ENCODE results near the gene TMEFF1.

Gene TMEFF1

DNA sequence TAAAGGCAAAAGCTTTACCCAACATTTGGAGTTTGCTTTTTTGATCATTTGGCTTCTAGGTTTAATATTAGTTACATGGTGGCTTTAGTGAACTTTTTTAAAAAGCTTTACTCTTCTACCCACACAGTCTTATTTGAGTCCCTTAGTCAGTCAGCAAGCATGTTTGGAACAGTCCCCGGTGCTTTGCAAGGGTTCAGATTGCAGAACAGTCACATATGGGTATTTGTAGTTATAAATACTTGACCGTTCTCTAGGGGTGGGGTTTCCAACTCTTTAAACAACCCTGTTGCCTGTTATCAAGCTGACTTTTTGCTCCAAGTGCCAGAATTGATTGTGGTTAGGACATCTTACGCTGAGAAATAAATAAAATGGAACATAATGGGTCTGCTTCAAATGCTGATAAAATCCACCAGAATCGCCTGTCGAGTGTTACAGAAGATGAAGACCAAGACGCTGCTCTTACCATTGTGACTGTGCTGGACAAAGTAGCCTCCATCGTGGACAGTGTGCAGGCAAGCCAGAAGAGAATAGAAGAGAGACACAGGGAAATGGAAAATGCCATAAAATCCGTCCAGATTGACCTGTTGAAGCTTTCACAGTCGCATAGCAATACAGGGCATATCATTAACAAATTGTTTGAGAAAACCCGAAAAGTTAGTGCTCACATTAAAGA lies 105.0 kb downstream of the TMEFF1 start, which contains the start of gene CAVIN4:
Gene CAVIN4 (plus strand): TSS at position 304 of the 673 bp plus-strand sequence. CDS start 65 bp downstream, at position 369.
- DNase-seq (ENCODE audit: low read depth) = no peak

DNA sequence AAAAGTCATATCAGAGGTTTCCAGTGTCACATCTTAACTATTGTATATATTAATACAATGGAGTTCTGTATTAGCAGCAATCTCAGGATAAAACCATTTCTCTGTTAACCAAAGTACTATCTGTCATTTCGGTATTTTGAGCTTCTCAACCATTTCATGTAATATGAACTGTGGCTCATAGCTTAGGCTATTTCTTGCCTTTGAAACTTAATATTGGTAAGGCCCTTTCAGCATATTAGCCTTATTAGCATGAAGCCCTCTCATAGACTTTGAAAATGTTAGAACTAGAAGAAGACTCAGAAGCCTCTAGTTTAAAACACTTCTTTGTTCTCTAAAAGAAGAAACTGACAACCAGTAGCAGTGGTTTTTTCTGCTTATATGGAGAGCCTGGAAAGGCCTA lies 105.7 kb downstream of the TMEFF1 start:
- DNase-seq (ENCODE audit: low read depth) = no peak

DNA sequence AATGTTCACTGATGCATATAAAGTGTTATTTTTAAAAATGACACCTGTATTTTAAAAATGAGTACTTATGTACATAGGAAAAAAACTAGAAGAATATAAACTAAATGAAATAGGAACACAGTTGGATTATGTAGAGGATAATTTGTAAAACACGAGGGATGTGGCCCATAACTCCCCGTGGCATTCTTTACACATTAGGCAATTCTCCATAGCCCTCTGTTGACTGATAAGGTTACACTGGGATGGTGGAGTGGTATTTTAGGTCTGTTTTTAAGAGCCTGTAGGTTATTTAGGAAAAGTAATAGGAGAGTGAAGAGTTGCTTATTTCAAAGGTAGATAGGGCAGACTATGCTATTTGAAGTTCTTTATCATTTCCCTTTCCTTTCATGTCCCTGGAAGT lies 106.7 kb downstream of the TMEFF1 start:
- no peak for DNase-seq (ENCODE audit: low read depth)

DNA sequence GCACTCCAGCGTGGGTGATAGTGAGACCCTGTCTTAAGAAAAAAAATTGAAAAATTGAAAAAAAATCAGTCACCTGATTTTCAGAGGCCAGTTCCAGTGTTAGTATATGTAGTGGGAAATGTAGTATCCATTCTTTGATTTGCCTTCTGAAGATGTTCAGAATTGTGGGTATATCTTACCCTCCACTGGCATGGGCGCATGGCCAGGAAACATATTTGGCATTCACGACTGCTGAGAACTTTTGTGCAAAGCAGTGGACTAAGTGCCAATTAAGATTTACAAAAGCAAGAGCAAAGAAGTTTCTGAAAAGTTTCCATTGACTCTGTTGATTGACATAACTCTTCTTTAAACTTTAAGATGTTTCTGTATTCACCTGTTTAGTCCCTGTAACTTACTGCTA lies 107.3 kb downstream of the TMEFF1 start:
- DNase-seq (ENCODE audit: low read depth) = no peak

DNA sequence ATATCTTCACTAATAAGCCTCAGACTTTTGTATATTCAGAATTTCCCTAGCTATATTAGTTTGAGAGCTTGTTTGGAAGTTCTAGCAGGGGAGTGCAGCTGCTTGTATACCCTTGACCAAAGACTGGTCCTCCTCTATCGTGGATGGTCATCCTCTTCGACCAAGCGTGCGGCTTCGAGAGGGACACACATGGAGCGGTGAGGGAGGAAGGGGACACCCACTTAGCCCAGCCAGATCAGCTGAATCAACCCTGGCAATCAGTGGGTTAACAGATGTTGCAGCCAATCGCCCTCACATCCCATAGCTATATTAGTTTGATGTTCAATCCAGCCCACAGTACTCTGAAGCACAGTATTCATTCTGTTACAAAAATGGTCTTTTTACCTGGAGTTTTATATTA lies 108.1 kb downstream of the TMEFF1 start:
- DNase-seq (ENCODE audit: low read depth) = no peak

DNA sequence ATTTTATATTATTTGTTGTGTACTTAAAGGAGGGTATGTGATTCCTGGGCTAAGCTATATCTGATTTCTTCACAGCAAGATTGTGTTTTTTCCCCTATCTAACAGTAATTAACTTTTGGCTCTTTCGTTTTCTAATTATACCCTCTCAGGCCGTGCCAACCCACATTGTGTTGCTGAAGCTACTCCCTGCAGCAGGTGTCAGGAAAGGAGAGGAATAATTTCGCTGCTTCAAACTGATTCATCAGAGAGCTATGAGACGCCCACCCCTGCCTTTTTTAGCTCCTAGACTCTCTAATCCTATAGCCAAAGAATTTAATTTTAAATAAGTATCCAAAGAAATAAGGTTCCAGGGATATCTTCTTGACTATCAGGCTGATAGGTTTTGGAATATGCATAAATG lies 108.7 kb downstream of the TMEFF1 start:
- DNase-seq (ENCODE audit: low read depth) = no peak

DNA sequence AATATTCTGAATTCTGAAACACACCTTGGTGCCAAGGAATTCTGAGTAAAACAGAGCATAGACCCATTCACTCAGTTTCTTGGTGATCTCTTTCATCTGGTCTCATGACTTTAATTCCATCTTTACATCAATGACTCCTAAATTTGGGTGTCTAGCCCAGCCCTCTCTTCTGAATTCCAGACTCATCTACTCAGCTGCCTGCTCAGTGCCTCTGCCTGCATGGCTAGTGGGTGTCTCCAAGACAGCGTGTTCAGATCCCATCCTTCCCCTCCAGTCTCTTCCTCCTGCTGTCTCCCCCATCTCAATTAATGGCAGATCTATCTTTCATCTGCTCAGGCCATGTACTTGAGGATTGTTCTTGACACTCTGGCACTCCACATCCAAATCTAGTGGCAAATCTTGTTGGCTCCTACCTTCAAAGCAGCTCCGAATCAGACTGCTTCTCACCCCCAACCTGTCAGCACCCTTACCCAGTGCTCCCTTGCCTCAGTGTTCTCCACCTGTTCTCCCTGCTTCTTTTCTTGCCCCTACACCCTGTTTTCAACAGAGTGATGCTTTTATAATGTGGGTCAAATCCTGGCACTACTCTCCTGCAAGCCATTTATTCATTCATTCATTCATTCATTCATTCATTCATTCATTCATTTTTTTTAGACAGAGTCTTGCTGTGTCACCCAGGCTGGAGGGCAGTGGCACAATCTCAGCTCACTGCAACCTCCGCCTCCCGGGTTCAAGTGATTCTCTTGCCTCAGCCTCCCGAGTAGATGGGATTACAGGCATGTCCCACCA lies 110.3 kb downstream of the TMEFF1 start:
- DNase-seq (ENCODE audit: low read depth) = no peak

DNA sequence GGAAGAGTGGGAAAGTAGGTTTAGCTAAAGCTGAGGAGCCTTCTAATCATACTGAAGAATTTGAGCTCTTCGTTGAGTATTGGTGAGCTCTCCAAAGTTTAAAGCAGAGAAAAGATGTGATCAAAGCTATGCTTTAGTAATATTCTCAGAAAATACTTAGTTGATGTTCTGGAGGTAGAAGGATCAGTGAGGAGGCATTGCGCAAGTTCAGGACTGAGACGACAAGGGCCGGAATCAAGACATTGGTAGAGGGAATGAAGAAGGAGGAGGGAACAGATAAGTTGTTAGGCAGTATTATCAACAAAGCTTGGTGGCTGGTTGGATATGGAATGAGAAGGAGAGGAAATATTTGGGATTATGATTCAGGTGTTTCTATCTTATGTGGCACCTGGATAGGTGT lies 112.0 kb downstream of the TMEFF1 start:
- DNase-seq (ENCODE audit: low read depth) = no peak

DNA sequence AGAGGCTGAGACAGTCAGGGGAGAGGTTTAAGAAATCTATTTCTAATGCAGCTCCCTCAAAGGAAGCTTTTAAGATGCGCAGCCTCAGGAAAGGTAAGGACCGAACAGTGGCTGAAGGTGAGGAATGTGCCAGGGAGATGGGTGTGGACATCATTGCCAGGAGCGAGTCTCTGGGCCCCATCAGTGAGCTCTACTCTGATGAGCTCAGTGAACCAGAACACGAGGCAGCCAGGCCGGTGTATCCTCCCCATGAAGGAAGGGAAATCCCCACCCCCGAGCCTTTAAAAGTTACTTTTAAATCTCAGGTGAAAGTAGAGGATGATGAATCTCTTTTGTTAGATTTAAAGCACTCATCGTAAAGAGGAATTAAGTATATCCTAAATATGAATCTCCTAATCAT lies 113.1 kb downstream of the TMEFF1 start:
- DNase-seq (ENCODE audit: low read depth) = no peak

DNA sequence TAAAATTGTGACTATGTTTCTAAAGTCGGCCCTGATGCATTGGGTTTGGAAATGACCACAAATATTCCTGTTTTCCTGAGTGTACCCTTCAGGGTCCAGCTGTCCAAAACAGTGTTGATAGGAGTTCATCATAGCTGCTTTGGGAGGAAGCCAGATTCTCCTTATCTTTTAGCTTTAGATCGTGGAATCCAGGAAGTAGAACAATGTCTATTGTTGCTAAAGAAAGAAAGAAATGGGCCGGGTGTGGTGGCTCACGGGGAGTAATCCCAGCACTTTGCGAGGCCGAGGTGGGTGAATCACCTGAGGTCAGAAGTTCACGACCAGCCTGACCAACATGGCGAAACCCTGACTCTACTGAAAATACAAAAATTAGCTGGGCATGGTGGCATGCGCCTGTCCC lies 114.4 kb downstream of the TMEFF1 start:
- no peak for DNase-seq (ENCODE audit: low read depth)

DNA sequence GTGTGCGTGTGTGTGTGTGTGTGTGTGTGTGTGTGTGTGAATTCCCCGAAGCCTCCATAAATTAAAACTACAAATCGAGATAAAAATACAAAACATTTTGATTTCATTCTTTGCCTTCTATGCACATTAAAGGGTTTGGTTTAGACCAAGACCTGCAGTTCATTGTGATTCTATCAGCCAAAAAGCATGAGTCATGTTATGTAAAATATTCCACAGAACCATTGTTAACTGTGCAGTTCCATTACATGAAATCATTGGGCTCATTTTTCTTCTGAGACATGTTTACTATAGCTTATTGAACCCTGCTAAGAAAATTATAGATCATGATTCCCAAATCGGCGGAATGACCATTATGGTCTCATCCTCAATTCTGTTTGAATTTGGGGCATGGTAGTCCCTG lies 116.6 kb downstream of the TMEFF1 start:
- no peak for DNase-seq (ENCODE audit: low read depth)

DNA sequence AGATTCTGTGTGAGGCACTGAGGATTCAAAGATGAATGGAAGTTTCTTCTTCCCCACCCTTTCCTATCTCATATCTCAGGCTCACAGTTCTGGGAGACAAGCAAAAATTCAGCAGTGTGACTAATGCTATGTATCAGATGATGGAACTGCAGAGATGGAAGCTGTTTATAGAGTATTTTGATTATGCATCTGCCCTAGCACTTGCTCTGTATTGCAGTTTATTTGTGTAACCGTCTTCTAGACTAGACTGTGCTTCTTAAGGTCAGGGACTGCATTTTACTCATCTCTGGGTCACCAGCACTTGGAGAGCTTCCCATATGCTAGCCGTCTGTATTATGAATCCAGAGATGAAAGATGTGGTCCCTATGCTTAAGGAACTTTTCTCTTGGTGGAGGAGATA lies 117.5 kb downstream of the TMEFF1 start:
- DNase-seq (ENCODE audit: low read depth) = no peak

DNA sequence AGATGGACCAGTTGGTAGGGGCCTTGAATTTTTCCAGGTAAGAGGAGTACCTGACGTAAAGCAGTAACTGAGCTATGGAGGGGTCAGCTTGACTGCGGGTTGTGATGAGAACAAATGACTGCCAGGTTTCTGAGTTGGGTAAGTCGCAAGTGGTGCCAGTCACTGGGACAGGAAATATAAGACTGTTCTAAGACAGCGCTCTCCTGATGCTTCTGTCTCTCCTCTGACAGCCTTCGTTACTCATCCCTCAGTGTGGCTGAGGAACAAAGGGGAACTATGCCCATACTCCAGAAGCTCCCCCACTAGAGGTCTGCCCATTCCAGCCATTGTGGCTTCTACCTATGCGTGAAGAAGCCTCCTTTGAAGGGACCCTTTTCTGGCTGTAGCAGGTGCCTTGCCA lies 118.2 kb downstream of the TMEFF1 start:
- DNase-seq (ENCODE audit: low read depth) = no peak

DNA sequence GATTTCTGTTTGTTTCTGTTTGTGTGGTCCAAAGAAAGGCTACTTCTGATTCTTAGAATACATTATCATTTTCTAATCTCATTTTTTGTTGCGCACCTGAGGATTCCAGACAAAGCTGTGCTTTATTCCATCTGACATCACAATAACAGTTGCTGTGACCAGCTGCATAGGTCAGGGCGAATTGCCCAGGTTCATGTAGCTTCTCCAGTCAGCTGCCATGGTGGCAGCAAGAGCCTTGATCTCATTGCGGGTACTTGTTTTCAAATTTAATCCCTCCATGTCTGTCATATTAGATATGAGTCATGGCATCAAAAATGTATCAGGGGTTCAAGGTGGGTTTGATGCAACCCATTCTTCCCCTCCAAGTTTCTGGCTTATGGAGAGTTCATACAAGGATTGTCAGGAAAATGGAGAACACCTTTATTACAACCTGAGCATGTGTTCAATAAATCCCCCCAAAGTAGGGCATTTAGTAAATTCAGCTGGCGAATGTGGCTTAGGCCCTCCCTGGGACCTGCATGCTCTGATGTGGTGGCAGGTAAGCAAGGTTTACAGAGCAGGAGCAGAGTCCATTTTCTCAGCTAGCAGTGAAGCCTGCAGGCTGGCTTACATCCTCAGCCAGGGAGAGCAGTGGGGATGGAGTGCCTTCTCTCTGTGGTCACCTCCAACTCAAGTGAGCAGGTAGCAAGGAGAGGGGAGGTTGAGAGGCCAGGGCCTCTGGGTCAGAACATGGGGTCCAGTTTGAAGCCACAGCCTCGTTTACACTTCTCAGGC lies 118.9 kb downstream of the TMEFF1 start:
- DNase-seq (ENCODE audit: low read depth) = no peak

DNA sequence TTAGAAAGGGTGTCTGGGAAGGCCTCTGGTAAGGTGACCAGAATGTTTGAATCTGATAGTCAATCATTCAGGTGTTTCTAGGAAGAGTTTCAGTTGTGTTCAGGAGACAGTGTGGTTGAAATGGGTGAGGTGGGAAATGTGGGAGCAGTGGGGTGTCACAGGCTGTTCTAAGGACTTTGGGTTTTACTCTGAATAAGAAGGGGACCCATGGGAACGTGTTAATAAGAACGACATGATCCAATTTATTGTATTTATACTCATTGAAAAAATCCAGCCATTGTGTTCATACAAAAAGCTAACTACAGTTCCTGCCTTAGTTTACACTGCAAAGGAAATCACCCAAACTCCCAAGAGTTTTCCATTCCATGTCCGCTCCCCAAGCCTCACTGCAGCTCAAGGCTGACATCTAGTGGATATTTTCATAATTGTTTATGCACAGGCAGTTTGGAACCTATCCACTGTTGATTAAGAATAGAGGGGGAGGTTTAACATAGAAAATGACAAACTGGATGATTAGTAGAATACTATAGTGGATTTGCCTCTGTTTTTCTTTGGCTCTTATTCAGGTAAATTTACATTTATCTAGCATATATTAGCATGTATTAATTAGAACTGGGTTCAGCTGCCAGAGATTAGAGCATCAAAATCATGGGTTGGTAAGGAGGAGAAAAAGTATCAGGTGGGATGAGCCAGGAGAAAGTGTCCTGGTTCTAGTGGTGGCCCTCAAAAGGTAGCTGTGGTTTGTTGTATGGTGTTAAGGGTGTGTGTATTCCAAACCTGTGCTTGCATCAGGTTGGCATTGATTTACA lies 122.6 kb downstream of the TMEFF1 start:
- DNase-seq (ENCODE audit: low read depth) = no peak

DNA sequence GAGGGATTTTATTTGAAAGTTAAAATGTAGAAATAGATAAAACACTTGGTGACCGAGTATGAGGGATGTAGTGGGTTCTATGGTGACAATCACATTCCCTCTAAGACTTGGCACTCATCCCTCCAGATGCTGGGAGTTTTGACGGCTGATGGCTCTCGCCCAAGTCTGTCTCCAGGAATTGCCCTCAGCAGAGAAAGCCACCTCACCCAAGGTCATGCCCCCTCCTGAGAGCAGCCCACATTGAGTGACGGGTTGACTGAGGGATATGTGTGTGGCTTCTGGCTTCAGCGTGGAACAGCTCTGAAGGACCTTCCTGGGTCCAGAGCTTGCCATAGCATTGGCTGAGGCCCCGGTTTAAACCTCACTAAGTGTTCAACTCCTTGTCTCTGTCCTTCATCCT lies 124.3 kb downstream of the TMEFF1 start:
- no peak for DNase-seq (ENCODE audit: low read depth)

DNA sequence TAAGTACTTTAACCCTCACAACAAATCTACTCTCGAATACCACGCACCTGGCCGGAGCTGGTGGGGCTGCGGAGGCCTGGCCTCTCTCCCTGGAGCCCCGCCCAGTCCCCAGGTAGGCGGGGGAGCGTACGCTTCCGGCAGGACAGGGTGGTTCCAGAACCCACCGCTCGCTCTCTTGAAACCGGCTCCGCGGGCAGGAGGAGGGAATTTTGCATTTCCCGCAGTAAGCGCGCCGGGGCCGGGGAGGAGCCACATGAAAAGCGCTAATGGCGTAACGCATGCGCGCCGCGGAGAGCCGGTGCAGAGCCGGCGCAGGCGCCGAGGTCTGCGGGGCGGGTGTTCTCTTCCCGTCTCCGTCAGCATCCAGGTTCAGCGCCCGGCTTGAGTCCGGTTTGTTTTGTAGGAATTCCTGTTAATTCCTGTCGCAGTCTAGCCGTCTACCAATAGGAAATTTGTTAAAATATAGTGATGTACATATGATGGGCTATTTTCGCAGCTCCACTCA lies 125.7 kb downstream of the TMEFF1 start:
- peak; percentile 76 for DNase-seq (ENCODE audit: low read depth)

DNA sequence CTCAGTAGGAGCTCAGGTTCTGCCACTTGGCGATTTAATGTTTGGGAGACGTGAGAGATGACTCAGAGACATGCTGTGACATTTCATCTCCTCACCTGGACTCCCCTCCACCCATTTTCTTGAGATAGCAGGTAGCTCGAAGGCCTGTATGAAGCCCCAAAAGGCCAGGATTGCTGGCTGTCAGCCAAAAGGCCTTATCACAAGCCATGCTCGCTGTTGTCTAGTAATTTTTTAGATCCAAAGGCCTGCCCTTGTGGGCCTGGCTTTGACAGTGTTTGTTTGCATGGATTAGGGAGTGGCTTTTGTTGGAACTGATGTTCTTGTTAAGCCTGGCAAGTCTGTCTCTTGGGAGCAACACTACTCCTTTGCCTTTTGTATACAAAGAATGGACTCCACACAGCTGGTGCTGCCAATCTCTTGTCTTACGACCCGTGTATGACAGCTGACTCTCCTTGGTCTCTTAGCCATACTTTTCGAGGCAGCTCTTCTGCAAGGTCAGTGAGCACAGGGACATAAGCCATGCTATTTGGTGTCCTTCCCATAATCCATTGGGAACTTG lies 127.7 kb downstream of the TMEFF1 start:
- no peak for DNase-seq (ENCODE audit: low read depth)

DNA sequence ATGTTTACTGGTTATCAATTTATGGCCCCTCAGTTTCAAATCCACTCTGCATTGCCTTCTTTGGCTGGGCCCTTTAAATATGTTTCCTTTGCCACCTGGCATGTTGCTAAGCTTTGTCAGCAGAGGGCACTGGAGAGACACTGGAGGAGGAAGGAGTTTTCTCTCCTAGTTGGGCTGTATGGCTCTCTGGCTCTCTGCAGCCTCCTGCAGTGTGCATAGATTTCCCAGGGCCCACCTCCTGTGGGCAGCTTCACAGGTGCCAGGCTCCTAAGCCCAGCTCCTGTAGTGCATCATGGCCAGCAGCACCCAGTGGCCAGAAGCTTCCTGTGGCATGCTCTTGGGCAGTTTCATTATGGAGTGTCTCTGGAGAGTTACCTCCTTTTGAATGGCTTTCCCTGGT lies 128.3 kb downstream of the TMEFF1 start:
- DNase-seq (ENCODE audit: low read depth) = no peak

DNA sequence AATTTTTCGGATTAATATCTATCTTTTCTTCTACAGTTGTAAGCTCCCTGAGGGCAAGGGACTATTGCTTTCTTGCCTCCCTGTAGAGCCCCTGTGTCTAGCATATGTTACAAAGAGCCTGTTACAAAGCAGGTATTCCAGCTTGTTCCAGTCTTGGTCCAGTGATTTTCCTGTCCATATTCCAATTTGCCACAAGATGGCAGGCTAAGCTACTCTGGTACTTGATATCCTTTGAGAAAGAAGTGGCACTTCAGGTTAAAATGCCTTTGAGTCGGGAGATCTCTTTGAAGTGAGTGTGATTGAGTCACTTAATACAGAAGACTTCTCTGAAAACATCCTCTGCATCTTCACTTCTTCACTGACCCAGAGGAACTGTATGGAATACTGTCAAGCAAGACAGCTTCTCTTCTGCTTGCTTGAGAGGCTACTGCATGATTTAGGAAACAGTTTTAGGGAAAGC lies 129.4 kb downstream of the TMEFF1 start:
- no peak for DNase-seq (ENCODE audit: low read depth)

DNA sequence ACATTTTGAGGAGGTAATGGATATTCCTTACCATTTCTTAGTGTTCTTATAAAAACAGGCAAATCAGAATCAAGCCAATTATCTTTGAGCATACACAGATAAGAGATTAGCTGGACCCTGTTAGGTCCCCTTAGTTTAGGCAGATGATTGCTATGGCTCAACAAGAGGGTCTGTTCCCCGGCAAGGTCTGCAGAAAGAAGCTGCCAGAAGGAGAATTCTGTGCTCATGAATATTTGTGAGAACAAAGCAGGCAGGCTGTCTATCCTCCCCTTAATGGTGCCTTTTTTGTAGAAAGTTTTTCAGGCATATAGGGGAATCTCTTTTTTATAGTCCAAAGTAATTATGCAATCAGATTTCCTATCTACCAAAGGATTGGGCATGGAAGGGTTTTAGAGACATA lies 132.5 kb downstream of the TMEFF1 start:
- DNase-seq (ENCODE audit: low read depth) = no peak
